Retinal pigment epithelial cell (primary cell): ENCODE data around the gene SLC6A9.

ENCODE experiments used
- DNase-seq: peaks from one replicate; pipeline ENCODE4 v3.0.0-alpha.2; 2010; ENCODE audit warnings: low read depth
- H3K4me3 ChIP-seq: 2 replicates; pipeline ENCODE4 v1.5.1; 2011; ENCODE audit warnings: mild to moderate bottlenecking, low read length, control low read depth, moderate library complexity
- CTCF ChIP-seq: conservative IDR thresholded peaks from 2 replicates; pipeline ENCODE4 v1.5.1; 2011; ENCODE audit warnings: low read depth, low read length, control low read depth, inconsistent platforms

The SLC6A9 gene

GRCh38 chr1:44072821-44073220, 41.6 kb upstream of the SLC6A9 start:
- no peak for DNase-seq
- TF ChIP-seq CTCF, result no peak
- no peak overlapping the region for H3K4me3 ChIP-seq

GRCh38 chr1:44072204-44072603, 40.9 kb upstream of the SLC6A9 start:
- DNase-seq, result peak; percentile 83
- no peak for TF ChIP-seq CTCF
- no peak overlapping the region for H3K4me3 ChIP-seq

GRCh38 chr1:44071461-44071860, 40.2 kb upstream of the SLC6A9 start:
- no peak for TF ChIP-seq CTCF
- no peak overlapping the region for H3K4me3 ChIP-seq
- no peak for DNase-seq

GRCh38 chr1:44068442-44068921, 37.2 kb upstream of the SLC6A9 start:
- H3K4me3 ChIP-seq, result no peak overlapping the region
- DNase-seq, result no peak
- TF ChIP-seq CTCF, result no peak

GRCh38 chr1:44067266-44068250, 36.3 kb upstream of the SLC6A9 start:
- H3K4me3 ChIP-seq, result no peak overlapping the region
- no peak for DNase-seq
- no peak for TF ChIP-seq CTCF

- TF ChIP-seq CTCF, result no peak
- no peak overlapping the region for H3K4me3 ChIP-seq
Observed at GRCh38 chr1:44062656-44063179, 31.5 kb upstream of the SLC6A9 start.

More at GRCh38 chr1:44062656-44063179, 31.5 kb upstream of the SLC6A9 start:
- no peak for DNase-seq
